HG03460 (cell line): ENCODE measurements around the gene CD40LG.

ENCODE experiments used
- ATAC-seq: cut with Tn5 transposase; IDR thresholded peaks from one replicate; pipeline ENCODE4 v1.9.1; 2021; ENCODE audit not compliant: unreplicated experiment

CD40LG gene

DNA sequence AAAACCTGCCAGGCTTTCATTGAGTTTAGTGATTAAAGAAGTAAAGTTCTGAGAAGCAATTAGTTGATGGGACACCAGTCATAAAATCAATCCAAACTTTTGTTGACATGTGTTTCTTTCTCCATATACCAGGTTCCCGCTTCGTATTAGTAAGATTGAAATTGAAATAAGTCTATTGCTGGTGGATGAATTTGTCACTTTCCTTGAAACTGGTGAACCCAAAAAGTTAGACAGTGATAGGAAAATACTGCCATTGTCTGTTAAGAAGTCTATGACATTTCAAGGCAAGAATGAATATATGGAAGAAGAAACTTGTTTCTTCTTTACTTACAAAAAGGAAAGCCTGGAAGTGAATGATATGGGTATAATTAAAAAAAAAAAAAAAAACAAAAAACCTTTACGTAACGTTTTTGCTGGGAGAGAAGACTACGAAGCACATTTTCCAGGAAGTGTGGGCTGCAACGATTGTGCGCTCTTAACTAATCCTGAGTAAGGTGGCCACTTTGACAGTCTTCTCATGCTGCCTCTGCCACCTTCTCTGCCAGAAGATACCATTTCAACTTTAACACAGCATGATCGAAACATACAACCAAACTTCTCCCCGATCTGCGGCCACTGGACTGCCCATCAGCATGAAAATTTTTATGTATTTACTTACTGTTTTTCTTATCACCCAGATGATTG is at the start of gene CD40LG:
Gene CD40LG, plus strand, starts transcription at position 482 of the 684 bp plus-strand sequence. Its CDS starts 91 bp downstream, at position 573.
- ATAC-seq = no peak

DNA sequence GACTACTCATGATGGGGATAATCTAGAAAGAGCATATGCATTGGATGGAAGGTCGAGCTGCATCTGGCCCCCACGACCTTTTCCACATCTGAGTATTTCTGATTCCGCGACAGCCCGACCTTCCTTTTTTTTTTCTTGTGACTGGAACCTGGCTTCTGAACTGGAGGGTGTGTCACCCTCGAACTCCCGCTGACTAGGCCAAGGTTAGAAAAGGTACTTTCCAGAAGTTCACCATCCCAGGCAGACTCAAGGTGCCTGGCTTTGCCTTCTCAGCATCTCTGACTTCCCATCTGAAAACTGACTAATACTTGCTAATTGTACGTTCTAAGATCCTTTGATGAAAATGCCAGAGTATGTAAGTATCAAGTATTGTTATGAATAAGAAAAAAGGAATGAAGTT is 49.3 kb upstream of the CD40LG start:
- ATAC-seq = no peak

DNA sequence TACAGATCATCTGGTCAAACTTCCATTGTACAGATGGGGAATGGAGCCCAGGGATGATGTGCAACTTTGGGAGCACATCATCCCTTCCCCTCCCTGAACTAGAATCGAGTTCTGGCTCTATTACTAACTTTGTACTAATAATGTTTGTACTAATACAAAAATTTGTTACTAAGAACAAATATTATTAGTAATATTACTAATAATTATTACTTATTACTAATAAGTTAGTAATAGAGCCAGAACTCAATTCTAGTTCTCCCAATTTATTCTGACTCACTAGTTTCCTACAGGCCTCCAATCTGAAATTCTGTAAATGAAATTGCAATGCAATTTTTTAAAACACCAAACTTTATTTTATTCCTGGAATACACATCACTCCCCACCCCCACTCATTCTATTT is 47.9 kb upstream of the CD40LG start:
- no peak for ATAC-seq

DNA sequence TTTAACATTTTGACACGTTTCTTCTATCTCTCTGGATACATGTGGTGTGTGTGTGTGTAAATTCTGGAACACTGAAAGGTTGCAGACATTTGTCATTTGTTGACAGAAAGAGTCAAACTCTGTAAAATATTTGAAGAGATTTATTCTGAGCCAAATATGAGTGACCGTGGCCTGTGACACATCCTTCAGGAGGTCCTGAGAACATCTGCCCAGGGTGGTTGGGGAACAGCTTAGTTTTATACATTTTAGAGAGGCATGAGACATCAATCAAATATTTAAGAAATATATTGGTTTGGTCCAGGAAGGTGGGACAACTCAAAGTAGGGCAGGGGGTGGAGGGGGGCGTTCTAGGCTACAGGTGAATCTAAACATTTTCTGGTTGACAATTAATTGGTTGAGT is 40.7 kb upstream of the CD40LG start:
- ATAC-seq = no peak

DNA sequence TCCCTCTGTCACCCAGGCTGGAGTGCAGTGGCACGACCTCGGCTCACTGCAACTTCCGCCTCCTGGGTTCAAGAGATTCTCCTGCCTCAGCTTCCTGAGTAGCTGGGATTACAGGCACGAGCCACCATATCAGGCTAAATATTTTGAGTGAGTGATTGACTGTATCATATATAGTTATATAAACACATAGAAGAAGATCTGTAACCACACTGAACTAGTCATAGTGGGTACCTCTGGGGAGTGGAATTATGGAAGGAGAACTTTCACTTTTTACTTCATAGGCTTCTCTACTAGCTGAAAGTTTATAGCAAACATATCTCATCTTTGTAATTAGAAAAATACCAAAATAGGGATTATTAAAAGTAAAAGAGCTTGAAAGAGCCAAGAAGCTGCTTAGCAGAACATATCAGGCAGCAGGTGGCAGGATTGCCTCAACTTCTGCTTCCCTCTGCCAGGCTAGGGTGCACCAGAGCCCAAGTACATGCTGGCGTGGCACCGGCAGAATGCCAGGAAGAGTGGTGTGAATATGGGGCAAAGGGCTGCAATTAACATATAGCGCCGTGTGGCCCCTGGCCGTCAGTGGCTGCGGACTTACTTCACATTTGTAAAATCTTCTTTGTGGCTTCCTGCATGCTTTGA is 39.5 kb upstream of the CD40LG start:
- ATAC-seq = no peak

DNA sequence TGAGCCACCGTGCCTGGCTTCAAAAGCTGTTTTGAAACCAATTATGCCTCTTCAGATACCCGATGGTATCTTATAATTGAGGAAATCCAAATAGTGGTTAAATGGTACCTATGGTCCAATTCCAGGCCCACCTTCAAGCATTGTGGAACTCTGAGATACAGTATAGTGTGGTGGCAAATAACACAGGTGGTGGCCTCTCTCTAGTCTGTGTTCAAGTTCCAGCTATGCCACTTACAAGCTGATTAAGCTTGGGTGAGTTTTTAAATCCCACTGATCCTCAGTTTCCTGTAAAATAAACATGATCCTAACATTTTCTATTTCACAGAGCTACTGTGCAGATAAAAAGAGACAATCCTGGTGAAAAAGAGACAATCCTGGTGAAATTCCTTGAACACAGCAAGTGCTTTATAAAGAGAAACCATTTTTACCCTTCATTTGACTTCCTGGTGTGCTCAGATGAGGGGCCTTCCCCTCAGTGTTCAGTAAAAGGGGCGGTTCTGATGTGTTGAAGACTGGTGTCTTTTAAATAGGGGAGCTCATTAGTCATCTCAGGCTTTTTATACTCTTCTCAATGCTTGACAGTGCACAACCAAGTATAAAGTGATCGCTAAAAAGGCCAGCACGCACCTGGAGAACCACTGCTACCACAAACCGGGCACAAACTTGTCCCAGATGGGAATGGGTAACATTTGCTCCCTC is 30.8 kb upstream of the CD40LG start:
- ATAC-seq = no peak

DNA sequence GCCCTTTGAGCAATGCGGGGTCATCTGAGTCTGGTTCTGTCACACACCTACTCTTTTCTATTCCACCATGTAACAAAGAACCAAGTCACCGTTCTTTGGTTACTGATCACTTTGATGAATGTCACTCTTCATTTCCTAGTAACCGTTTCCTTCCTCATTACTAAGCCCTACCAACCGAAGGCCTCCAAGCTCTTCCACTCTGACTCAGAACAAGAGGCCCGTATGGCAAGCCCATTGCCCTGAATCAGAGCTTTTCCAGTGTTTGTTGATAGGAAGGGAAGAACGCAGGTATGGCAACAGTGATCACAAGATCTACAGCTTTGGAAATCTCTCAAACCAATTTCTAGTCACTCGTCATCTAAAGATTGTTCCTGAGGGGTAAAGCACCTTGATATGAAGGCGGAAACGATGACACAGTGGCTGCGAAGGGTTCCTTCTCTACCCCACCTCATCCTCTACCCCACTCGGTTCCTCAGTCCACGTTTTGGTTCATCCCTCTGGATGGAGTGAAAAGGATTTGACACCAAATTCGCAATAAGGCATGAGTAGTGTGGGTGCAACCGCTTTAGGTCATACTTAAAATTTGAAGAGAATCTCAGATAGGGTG is 28.0 kb upstream of the CD40LG start:
- ATAC-seq = no peak

DNA sequence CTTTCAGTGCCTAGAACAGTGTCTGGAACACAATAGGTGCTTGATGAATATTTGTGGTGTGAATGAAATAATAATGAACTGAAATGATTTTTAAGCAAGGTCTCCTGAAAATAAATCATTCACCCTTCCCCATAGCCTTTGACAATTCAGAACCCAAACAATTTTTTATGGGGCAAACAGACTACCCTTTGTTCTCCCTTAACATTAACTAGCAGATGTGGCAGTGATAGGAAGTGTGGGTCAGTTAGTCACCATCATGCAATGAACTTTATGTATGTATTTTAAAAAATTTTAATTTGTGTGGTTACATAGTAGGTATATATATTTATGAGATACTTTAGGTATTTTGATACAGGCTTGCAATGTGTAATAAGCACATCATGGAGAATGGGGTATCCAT is 27.2 kb upstream of the CD40LG start:
- ATAC-seq = no peak

DNA sequence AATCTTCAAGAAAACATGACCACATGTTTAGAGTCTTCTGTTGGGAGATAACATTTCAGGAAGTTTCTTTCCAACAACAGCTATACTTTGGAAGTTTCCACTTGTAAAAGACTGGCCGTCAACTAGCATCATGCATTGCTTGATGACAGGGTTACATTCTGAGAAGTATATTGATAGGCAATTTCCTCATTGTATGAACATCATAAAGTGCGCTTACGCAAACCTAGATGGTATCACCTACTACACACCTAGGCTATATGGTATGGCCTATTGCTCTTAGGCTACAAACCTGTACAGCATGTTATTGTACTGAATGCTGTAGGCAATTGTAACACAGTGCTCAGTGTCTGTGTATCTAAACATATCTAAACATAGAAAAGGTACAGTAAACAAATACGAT is 25.4 kb upstream of the CD40LG start:
- no peak for ATAC-seq

DNA sequence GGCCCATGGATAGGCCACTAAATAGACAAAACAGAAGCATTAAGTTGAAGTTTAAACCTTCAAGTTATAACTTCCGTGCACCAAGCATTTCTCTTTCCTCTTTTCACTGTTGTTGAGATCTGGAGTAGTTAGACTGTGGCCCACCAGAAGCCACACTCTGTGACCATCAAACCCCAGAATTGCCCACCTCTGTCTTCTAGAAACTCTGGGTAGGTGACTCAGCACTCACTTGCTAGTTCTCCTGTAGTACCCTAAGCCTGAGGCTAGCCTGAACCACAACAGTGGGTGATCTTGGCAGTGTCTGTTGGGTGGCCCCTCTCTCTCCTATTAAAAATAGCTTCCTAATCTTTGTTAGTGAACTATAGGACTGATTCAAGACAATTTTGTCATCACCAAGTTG is 24.6 kb upstream of the CD40LG start:
- ATAC-seq = no peak

DNA sequence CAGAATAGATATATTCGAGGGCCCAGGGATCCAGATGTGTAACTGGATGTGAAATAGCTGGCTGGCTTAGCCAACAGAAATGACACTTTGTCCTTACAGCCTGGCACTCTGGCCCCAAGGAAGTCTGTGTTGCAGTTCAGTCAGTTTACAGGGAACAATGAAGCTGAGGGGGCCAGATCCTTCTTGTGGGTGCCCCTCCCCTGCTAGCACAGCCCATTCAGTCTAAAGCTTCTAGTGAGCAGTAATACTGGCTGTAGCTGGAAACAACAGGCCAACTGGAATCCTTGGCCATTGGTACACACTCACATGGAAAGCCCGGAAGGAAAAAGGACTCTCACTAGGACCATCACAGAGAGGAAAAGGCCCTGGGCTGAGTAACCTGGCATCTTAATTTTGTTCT is 22.7 kb upstream of the CD40LG start:
- no peak for ATAC-seq

DNA sequence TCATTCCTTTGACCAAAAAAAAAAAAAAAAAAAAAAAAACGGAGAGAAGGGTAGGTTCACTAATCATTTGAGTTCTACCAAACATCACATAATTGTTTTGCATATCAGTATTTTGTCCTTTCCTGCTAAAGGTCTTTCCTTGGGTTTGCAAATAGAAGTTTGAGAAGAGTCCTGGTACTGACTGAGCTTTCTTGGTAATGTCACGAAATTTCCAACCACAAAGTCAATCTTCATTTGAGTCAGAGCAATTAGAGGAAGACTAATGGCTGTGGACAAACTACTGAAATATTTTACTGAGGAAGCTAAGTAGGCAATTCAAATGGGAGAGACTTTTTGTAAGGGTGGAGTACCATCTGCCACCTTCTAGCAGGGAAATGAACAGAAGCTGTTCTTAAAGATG is 21.7 kb upstream of the CD40LG start:
- no peak for ATAC-seq

DNA sequence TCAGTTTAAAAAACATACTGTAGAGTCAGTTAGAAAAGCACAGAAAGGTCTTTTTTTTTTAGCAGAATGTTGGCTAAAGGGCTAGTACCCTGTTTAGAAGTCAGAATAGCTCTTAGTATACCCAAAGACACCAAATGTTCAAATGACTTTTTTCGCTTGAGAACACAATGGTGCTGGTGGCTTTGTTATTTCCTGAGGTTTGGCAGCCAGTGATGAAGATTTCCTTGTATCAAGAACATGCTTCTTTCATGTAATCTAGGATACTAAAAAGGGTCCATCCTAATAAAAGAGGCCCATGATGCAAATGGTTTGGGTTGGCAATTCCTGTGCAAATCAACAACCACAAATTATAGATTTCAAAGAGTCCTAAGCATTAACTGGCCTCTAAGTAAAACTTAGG is 21.1 kb upstream of the CD40LG start:
- ATAC-seq = no peak

DNA sequence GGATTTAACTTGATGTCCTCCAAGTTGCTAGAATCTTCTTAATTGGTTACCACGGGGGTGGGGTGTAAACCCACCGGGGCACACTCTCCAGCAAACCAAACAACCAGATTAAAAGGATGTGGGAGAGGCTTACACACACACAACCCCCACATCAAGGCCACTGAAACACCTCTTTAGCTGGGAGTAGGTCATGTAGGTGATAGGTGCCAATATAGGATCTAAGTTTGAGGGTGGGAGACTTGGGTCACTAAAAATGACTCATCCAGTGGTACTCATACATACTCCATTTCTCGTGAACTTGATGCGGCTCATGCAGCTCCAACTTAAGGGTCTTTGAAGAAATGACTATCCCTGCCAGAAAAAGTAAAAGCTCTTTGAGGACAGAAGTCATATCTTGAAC is 20.5 kb upstream of the CD40LG start:
- ATAC-seq = no peak

DNA sequence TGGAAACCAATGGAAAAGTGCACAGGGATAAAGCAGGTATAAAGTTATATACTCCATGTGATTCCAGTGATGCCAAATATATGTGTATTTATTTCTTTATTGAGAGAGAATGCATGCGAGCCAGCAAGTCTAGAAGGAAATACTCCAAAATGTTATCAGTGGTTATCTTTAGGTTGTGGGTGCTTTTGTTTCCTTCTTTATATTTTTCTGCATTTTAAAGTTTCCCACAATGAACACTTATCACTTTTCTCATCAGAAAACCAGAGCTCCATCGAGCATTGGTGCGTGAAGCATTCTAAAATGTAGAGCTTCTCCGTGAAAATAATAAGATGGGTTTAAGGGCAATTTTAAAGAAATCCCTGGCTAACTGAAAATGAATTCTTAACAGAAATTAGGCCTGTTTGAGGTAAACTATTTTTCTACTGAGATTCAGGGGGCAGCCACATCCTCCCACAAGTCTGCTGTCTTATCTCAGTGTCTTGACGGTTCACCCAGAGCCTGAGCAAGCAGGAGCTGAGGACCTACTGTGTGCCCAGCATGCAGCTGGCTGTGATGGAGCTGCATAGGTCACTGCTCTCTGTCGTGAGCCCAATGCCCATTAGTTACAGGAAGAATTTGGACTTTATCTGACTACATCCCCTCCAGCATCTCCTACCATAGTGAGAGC is 18.7 kb upstream of the CD40LG start:
- ATAC-seq = no peak

DNA sequence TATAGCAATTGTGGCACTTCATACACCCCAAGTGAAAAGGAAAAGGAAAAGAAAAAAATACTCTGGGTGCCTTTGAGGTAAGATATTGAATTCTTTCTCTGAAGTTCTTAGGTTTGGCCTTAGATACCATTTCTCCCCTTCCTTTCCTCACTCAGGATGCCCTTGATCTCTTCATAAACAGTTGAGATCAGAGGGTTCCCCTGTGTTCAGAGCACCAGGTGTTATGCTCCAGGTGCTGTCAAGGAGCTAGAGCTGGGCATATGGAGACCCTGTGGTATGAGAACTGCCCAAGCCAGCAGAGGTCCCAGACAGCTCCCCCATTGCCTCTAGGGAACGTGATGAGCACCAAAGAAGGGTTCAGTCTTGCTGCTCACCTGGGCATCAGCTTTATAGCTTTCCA is 17.1 kb upstream of the CD40LG start:
- no peak for ATAC-seq

DNA sequence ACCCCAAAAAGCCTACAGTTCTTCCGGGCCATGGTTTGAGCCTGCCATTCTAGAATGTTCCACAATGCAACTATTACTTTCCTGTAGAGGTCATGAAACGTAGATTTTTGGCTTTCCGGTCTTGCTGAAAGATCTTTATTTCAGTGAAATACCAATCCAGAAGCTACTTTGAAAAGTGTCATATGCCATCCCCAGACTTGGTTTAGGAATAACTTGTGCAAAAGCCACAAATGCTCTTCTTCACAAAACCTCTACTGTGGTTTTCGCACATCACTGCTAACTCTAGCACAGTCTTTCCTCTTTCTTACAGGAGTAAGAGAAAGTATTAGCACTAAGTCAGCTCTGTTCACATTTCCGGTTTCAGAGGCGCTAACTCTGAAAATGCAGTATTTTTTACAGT is 12.7 kb upstream of the CD40LG start:
- ATAC-seq = no peak

DNA sequence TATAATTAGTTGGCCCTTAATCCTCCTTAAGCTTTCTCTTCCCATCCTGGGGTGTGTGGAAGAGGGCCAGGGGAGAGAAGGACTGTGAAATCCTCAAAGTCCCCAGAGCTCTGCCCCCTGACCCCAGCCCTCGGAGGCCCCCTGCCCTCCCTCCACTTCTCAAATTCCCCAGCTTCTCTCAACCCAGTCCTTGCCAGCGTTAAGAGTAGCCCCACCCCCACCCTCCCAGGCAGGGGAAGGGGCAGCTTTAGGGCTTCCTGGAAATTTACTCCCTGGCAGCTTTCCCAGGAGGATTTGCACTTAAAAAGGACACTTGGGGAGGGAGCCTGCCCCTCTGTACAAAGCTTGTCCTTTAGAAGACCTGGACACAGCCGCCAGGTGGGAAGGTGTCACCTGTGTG is 11.8 kb upstream of the CD40LG start:
- no peak for ATAC-seq

DNA sequence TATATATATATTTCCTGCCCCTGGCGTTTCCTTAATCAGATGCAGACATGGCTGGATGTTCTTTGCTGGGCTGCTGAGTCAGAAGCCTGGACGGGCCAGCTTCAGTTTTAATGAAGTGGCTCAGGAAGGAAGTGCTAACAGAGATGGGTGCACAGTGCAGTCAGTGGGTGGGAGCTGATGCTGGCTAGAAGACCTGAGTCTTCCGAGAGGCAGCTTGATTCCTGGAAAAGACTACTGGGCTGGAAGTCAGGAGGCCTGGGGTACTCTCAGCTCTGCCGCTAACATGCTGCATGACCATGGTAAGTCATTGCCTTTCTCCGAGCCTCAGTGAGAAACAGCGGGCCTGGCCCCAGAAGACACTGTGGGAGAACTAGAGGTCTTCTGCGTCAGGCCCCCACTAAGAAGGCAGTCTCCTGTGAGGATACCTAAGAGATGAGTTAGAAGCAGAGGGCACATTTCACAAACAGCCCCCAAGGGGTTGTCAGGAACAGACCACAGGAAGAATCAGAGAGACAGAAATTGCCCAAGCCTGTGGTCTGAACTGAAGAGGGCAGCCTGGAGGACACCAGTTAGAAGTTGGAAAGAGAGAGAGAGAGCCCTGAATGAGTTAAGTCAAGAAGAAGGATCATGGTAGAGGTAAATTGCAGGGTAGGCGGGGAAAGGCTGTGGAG is 8.3 kb upstream of the CD40LG start:
- ATAC-seq = no peak

DNA sequence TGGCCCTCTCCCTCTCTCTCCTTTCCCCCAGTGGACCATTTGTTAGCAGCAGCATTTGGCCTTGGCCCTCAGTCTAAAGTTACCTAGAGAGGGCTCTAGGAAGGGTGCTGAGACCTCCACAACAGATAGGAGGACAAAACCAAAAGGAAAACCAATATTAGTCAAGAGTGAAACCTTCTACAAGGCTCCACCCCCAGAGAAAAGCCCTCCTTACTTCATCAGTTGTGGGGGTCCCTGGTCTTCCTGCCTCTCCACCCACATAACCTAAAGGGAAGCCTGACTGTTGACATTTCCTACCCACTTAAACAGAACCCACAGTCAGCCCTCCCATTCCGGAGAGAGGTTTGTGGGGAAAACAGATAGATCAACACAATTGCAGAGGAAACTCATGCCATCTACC is 4.7 kb upstream of the CD40LG start:
- no peak for ATAC-seq
